ENCODE measurements around the gene SIRPG. TPM values are rescaled to one million over a fixed set of nuclear protein-coding genes. Genes with fewer than 3 reads are reported as not detected.
"Not testable (repeated sequence)": the region's sequence is repeated elsewhere in the genome, so short reads cannot be mapped to it uniquely, and the experiment has no call there.

Gene SIRPG
- total and polyA plus RNA-seq, 10 donors, result 5.1 to 13.6 (median 9.0) TPM

DNA sequence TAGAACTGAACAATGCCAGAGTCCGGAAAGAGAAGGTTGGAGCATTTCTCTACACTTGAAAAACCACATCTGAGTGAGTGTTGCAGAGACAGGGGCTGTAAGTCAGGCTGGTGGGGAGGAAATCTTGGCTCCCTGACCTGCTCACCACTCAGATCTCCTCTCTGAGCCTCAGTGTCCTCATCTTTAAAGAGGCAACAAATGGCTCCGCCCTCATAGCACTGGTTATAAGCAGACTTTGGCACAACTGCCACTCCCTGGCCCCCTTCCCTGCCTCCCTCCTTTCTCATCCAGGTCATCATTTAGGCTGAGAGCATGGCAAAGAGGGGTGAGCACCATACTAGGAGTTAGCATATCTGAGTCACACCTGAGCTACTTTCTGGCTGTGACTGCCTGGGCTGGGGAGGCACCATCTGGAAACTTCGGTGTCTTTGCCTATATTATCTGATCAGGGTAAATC is 10.6 kb downstream of the SIRPG start:
- intact Hi-C loops (cut with DNase I; ENCODE audit: low total_unique reads), result loop anchor here (10.0 kb wide), 1 partner anchor 88 kb away; no protein-coding TSS in a partner anchor
- Histone ChIP-seq H3K4me3 (no peak overlapping the region), H3K27me3 (replicated peaks in 1 of 7) (no peaks in the 10 kb centered on the region), H3K4me1 (peaks cover 0 to 16% (median 6%) of the 10 kb centered on the region in 6 donors), H3K36me3 (peaks cover 0 to 13% (median 0%) of the 10 kb centered on the region in 6 donors), H3K27ac (no peak overlapping the region), H3K9me3 (no peaks in the 10 kb centered on the region)
- DNase-seq, result no peak
- 88 to 97% (median 90%) methylated on average over 3 of the region's 3 CpGs for WGBS, 5 donors
- TF ChIP-seq POLR2AphosphoS5 (IDR thresholded peaks at IDR 0.05) (no peak), POLR2A (IDR thresholded peaks at IDR 0.05) (no peak)
- TF ChIP-seq, protein P1, sequence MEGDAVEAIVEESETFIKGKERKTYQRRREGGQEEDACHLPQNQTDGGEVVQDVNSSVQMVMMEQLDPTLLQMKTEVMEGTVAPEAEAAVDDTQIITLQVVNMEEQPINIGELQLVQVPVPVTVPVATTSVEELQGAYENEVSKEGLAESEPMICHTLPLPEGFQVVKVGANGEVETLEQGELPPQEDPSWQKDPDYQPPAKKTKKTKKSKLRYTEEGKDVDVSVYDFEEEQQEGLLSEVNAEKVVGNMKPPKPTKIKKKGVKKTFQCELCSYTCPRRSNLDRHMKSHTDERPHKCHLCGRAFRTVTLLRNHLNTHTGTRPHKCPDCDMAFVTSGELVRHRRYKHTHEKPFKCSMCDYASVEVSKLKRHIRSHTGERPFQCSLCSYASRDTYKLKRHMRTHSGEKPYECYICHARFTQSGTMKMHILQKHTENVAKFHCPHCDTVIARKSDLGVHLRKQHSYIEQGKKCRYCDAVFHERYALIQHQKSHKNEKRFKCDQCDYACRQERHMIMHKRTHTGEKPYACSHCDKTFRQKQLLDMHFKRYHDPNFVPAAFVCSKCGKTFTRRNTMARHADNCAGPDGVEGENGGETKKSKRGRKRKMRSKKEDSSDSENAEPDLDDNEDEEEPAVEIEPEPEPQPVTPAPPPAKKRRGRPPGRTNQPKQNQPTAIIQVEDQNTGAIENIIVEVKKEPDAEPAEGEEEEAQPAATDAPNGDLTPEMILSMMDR (IDR thresholded peaks at IDR 0.05 in 8 of 11, conservative IDR thresholded peaks at IDR 0.05 in 3 of 11), result no peak

DNA sequence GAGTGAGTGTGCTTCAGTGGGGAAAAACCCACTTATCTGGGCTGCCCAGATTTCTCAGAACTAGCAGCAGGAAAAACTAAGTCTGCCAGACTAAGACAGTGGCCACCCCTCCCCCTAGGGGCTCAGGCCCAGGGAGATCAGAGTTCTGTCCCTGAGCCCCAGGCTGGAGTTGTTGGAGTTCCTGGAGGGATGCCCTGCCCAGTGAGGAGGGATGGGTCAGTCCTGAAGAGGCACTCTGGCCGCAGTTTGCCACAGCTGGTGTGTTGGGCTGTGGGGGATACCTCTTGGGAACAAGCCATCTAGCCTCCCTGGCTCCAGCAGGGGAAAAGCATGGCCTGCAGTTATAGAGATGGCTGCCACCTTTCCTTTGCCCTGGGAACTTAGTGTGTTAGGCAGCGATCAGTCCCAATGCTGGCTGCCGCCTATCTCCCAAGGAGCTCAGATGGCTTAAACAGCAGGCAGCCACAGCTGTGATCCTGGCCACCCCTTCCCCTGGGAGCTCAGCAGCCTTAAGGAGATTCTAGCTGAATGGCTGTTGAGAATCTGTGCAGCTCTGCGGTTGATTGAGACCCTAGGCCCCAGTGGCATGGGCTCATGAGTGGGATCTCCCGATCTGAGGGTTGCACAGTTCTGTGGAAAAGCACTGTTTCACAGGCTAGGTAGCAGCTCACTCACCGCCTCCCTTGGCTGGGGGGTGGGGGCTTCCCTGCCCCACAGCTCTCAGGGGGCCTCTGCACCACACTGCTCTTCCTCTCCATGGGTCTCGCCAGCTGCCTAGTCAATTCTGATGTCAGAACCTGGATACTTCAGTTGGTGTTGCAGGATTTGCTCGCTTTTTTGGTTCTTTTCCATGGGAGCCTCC is 13.2 kb downstream of the SIRPG start:
- TF ChIP-seq POLR2A (IDR thresholded peaks at IDR 0.05) (no peak), POLR2AphosphoS5 (IDR thresholded peaks at IDR 0.05) (no peak)
- TF ChIP-seq, protein P1 (IDR thresholded peaks at IDR 0.05 in 8 of 11, conservative IDR thresholded peaks at IDR 0.05 in 3 of 11), result no peak
- WGBS, 5 donors, result 88 to 93% (median 89%) methylated on average over 7 to 8 of the region's 8 CpGs
- intact Hi-C loops (cut with DNase I; ENCODE audit: low total_unique reads), result loop anchor here (10.0 kb wide), 1 partner anchor 90 kb away; no protein-coding TSS in a partner anchor
- no peak overlapping the region for H3K27ac ChIP-seq
- DNase-seq, result no peak
- H3K36me3 ChIP-seq, result peaks cover 0 to 13% (median 0%) of the 10 kb centered on the region in 6 donors
- H3K4me3 ChIP-seq, result no peak overlapping the region
- H3K27me3 ChIP-seq (replicated peaks in 1 of 7), result no peaks in the 10 kb centered on the region
- peaks cover 0 to 10% (median 2%) of the 10 kb centered on the region in 8 donors for H3K9me3 ChIP-seq
- peaks cover 0 to 9% (median 3%) of the 10 kb centered on the region in 6 donors for H3K4me1 ChIP-seq

DNA sequence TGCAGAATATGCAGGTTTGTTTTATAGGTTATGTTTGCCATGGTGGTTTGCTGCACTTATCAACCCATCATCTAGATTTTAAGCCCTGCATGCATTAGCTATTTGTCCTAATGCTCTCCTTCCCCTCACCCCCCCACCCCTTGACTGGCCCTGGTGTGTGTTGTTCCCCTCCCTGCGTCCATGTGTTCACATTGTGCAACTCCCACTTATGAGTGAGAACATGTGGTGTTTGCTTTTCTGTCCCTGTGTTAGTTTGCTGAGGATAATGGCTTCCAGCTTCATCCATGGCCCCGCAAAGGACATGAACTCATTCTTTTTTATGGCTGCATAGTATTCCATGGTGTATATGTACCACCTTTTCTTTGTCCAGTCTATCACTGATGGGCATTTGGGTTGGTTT is 18.9 kb downstream of the SIRPG start:
- H3K36me3 ChIP-seq; DNase-seq; H3K9me3 ChIP-seq; H3K27me3 ChIP-seq (replicated peaks in 1 of 7); H3K4me1 ChIP-seq; H3K27ac ChIP-seq; intact Hi-C loops (cut with DNase I; ENCODE audit: low total_unique reads); H3K4me3 ChIP-seq: not testable (repeated sequence)
- 69 to 91% (median 83%) methylated on average over 2 of the region's 2 CpGs for WGBS, 5 donors

DNA sequence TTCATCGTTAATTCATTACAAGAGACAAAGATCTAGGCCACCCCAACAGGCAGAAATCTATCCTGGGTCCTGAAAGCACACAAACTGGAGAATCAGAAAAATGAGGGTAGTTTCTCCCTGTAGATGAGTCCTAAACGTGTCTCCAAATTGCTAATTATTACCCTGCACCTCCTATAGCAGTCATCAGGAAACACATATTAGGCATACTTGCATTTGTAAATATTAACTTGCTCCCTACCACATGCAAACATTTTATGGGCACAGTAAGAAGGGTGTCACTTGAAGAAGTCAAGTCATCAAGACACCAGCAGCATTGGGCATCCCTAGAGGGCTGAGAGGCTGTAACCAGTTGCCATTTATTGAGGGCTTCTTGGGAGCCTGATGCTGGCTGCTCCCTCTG is 19.8 kb downstream of the SIRPG start:
- no peaks in the 10 kb centered on the region for H3K27me3 ChIP-seq (replicated peaks in 1 of 7)
- no peak overlapping the region for H3K27ac ChIP-seq
- intact Hi-C loops (cut with DNase I; ENCODE audit: low total_unique reads), result no loop called here

More for the DNA sequence above, 19.8 kb downstream of the SIRPG start:
- no peak overlapping the region for H3K4me3 ChIP-seq
- no peak for DNase-seq
- peaks cover 0 to 10% (median 2%) of the 10 kb centered on the region in 8 donors for H3K9me3 ChIP-seq
- TF ChIP-seq, protein P1 (IDR thresholded peaks at IDR 0.05 in 8 of 11, conservative IDR thresholded peaks at IDR 0.05 in 3 of 11), result no peak
- TF ChIP-seq POLR2AphosphoS5 (IDR thresholded peaks at IDR 0.05), result no peak
- TF ChIP-seq POLR2A (IDR thresholded peaks at IDR 0.05), result no peak
- H3K36me3 ChIP-seq, result no peaks in the 10 kb centered on the region
- WGBS, 5 donors, result 86 to 91% (median 88%) methylated on average over 2 of the region's 2 CpGs
- H3K4me1 ChIP-seq, result peaks cover 0 to 17% (median 3%) of the 10 kb centered on the region in 6 donors
